WTC11 (cell line): ENCODE data around the gene PXDC1. TPM values are rescaled to one million over a fixed set of nuclear protein-coding genes. Genes with fewer than 3 reads are reported as not detected.

Experiments
- ATAC-seq: fragments of 200-7000 bp; cut with Tn5 transposase; 2 replicates; pipeline ENCODE4 v1.10.0; 2021; ENCODE audit warnings: mild to moderate bottlenecking, moderate library complexity
- CTCF ChIA-PET: fragments of 300-600 bp; sonication (Branson Sonifier 250); formaldehyde crosslinking; loops from one replicate; lab custom pipeline; 2021; ENCODE audit warnings: antibody characterized with exemption; lab: Charles Lee
- POLR2A ChIA-PET: fragments of 350-600 bp; sonication (Branson Sonifier 250); formaldehyde crosslinking; loops from one replicate; lab custom pipeline; 2021; ENCODE audit warnings: antibody characterized with exemption; lab: Charles Lee
- DNase-seq: peaks from one replicate; pipeline ENCODE4 v3.0.0; 2021; ENCODE audit warnings: low spot score
- H3K27ac Mint-ChIP-seq: 2 replicates; pipeline ENCODE4 v1.8.0; 2021; ENCODE audit warnings: mixed read lengths
- H3K27me3 Mint-ChIP-seq: 2 replicates; pipeline ENCODE4 v1.8.0; 2021; ENCODE audit warnings: low read depth, mild to moderate bottlenecking, moderate library complexity, mixed read lengths
- H3K36me3 Mint-ChIP-seq: 2 replicates; pipeline ENCODE4 v1.8.0; 2021; ENCODE audit warnings: mixed read lengths
- H3K4me1 Mint-ChIP-seq: 2 replicates; pipeline ENCODE4 v1.8.0; 2022; ENCODE audit warnings: mixed read lengths
- H3K4me3 Mint-ChIP-seq: 2 replicates; pipeline ENCODE4 v1.8.0; 2021; ENCODE audit warnings: mild to moderate bottlenecking, moderate library complexity, mixed read lengths
- H3K9me3 Mint-ChIP-seq: 2 replicates; pipeline ENCODE4 v1.8.0; 2021; ENCODE audit warnings: mixed read lengths
- CREB1 ChIP-seq: sonication (generic); formaldehyde crosslinking; IDR thresholded peaks from 2 replicates; pipeline ENCODE4 v1.8.0; 2023; ENCODE audit warnings: mild to moderate bottlenecking, missing genetic modification reagents
- FOXJ3 ChIP-seq: sonication (generic); formaldehyde crosslinking; IDR thresholded peaks from 2 replicates; pipeline ENCODE4 v1.9.0; 2021; ENCODE audit warnings: missing genetic modification reagents, mild to moderate bottlenecking, borderline replicate concordance
- NFE2L1 ChIP-seq: sonication (generic); formaldehyde crosslinking; IDR thresholded peaks from 2 replicates; pipeline ENCODE4 v1.8.1; 2023; ENCODE audit warnings: missing genetic modification reagents
- RELA ChIP-seq: sonication (generic); formaldehyde crosslinking; IDR thresholded peaks from 2 replicates; pipeline ENCODE4 v1.8.1; 2022; ENCODE audit warnings: missing genetic modification reagents, mild to moderate bottlenecking, borderline replicate concordance
- SOX15 ChIP-seq: fragments of 250-450 bp; sonication (Bioruptor Pico); IDR thresholded peaks from 2 replicates; pipeline ENCODE4 v1.9.0; 2021; ENCODE audit warnings: mild to moderate bottlenecking
- ZNF219 ChIP-seq: sonication (generic); formaldehyde crosslinking; IDR thresholded peaks from 2 replicates; pipeline ENCODE4 v1.8.0; 2023; ENCODE audit warnings: missing genetic modification reagents, mild to moderate bottlenecking, borderline replicate concordance
- total RNA-seq: library from RNA; stranded (reverse); gene quantifications from 3 replicates; pipeline ENCODE4 v1.2.3, GENCODE V29; 2021
- TF ChIP-seq, protein P1 (sequence below): sonication (generic); formaldehyde crosslinking; conservative IDR thresholded peaks from 2 replicates; pipeline ENCODE4 v1.8.1; 2023; ENCODE audit warnings: mild to moderate bottlenecking, low read depth, missing genetic modification reagents, moderate library complexity
- TF ChIP-seq, protein P2 (sequence below): sonication (generic); formaldehyde crosslinking; IDR thresholded peaks from 2 replicates; pipeline ENCODE4 v1.8.1; 2023; ENCODE audit warnings: mild to moderate bottlenecking, missing genetic modification reagents, borderline replicate concordance
- TF ChIP-seq, protein P3 (sequence below): sonication (generic); formaldehyde crosslinking; IDR thresholded peaks from 2 replicates; pipeline ENCODE4 v1.8.1; 2023; ENCODE audit warnings: mild to moderate bottlenecking, missing genetic modification reagents
- TF ChIP-seq, protein P4 (sequence below): sonication (generic); formaldehyde crosslinking; IDR thresholded peaks from 2 replicates; pipeline ENCODE4 v1.8.0; 2022; ENCODE audit warnings: missing genetic modification reagents

PXDC1 gene
- total RNA-seq, 1 experiment from 2014 or later, result 3.3 TPM

DNA sequence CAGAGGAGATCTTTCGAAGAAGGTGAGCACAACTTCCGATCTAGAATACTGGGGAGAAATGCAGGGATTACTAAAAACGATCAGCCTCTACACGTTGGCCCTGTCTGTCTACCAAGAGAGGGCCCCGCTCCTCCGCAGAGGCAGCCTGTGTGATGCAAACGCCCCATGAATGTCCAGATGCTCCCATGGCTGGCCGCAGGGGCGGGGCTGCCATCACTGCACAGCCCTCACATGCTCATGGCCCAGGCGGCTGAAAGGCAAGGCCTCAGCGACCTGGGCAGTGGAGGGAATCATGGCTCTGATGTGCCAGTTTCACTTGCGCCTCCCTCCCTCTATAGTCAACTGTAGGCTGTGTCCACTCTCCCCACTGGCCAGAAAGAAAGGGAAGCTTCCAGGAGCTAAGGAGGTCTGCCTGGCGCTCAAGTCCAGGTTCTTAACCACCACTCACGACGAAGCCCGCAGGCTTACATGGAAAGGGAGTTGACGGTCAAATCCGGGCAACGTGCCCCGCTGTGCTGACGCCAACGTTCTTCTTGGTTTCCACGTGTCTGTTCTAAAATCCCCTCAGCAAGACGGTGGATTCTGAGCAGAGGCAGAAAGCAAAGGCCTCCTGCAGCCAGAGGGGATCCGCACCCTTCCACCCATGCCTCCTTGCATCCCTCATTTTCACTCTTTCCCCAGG, 14.2 kb downstream of the PXDC1 start:
- H3K27ac Mint-ChIP-seq, result no peak overlapping the region
- H3K4me1 Mint-ChIP-seq, result peaks cover 32% of the 10 kb centered on the region
- no peak overlapping the region for H3K4me3 Mint-ChIP-seq
- ChIA-PET CTCF (no interaction called here), POLR2A (no interaction called here)
- no peak for TF ChIP-seq RELA
- TF ChIP-seq, protein P1, sequence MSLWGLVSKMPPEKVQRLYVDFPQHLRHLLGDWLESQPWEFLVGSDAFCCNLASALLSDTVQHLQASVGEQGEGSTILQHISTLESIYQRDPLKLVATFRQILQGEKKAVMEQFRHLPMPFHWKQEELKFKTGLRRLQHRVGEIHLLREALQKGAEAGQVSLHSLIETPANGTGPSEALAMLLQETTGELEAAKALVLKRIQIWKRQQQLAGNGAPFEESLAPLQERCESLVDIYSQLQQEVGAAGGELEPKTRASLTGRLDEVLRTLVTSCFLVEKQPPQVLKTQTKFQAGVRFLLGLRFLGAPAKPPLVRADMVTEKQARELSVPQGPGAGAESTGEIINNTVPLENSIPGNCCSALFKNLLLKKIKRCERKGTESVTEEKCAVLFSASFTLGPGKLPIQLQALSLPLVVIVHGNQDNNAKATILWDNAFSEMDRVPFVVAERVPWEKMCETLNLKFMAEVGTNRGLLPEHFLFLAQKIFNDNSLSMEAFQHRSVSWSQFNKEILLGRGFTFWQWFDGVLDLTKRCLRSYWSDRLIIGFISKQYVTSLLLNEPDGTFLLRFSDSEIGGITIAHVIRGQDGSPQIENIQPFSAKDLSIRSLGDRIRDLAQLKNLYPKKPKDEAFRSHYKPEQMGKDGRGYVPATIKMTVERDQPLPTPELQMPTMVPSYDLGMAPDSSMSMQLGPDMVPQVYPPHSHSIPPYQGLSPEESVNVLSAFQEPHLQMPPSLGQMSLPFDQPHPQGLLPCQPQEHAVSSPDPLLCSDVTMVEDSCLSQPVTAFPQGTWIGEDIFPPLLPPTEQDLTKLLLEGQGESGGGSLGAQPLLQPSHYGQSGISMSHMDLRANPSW (CRISPR knock-in tag), result no peak
- TF ChIP-seq, protein P2, sequence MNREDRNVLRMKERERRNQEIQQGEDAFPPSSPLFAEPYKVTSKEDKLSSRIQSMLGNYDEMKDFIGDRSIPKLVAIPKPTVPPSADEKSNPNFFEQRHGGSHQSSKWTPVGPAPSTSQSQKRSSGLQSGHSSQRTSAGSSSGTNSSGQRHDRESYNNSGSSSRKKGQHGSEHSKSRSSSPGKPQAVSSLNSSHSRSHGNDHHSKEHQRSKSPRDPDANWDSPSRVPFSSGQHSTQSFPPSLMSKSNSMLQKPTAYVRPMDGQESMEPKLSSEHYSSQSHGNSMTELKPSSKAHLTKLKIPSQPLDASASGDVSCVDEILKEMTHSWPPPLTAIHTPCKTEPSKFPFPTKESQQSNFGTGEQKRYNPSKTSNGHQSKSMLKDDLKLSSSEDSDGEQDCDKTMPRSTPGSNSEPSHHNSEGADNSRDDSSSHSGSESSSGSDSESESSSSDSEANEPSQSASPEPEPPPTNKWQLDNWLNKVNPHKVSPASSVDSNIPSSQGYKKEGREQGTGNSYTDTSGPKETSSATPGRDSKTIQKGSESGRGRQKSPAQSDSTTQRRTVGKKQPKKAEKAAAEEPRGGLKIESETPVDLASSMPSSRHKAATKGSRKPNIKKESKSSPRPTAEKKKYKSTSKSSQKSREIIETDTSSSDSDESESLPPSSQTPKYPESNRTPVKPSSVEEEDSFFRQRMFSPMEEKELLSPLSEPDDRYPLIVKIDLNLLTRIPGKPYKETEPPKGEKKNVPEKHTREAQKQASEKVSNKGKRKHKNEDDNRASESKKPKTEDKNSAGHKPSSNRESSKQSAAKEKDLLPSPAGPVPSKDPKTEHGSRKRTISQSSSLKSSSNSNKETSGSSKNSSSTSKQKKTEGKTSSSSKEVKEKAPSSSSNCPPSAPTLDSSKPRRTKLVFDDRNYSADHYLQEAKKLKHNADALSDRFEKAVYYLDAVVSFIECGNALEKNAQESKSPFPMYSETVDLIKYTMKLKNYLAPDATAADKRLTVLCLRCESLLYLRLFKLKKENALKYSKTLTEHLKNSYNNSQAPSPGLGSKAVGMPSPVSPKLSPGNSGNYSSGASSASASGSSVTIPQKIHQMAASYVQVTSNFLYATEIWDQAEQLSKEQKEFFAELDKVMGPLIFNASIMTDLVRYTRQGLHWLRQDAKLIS (CRISPR knock-in tag), result no peak
- TF ChIP-seq NFE2L1 (CRISPR knock-in tag), result no peak
- no peak for TF ChIP-seq SOX15 (CRISPR knock-in tag)
- TF ChIP-seq, protein P3, sequence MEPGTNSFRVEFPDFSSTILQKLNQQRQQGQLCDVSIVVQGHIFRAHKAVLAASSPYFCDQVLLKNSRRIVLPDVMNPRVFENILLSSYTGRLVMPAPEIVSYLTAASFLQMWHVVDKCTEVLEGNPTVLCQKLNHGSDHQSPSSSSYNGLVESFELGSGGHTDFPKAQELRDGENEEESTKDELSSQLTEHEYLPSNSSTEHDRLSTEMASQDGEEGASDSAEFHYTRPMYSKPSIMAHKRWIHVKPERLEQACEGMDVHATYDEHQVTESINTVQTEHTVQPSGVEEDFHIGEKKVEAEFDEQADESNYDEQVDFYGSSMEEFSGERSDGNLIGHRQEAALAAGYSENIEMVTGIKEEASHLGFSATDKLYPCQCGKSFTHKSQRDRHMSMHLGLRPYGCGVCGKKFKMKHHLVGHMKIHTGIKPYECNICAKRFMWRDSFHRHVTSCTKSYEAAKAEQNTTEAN (CRISPR knock-in tag), result no peak
- no peak for TF ChIP-seq ZNF219 (CRISPR knock-in tag)
- TF ChIP-seq, protein P4, sequence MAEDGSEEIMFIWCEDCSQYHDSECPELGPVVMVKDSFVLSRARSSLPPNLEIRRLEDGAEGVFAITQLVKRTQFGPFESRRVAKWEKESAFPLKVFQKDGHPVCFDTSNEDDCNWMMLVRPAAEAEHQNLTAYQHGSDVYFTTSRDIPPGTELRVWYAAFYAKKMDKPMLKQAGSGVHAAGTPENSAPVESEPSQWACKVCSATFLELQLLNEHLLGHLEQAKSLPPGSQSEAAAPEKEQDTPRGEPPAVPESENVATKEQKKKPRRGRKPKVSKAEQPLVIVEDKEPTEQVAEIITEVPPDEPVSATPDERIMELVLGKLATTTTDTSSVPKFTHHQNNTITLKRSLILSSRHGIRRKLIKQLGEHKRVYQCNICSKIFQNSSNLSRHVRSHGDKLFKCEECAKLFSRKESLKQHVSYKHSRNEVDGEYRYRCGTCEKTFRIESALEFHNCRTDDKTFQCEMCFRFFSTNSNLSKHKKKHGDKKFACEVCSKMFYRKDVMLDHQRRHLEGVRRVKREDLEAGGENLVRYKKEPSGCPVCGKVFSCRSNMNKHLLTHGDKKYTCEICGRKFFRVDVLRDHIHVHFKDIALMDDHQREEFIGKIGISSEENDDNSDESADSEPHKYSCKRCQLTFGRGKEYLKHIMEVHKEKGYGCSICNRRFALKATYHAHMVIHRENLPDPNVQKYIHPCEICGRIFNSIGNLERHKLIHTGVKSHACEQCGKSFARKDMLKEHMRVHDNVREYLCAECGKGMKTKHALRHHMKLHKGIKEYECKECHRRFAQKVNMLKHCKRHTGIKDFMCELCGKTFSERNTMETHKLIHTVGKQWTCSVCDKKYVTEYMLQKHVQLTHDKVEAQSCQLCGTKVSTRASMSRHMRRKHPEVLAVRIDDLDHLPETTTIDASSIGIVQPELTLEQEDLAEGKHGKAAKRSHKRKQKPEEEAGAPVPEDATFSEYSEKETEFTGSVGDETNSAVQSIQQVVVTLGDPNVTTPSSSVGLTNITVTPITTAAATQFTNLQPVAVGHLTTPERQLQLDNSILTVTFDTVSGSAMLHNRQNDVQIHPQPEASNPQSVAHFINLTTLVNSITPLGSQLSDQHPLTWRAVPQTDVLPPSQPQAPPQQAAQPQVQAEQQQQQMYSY (CRISPR knock-in tag), result no peak
- ATAC-seq (peak; percentile 29; the same call in 1 of the 2 replicates), DNase-seq (peak; percentile 9)
- H3K9me3 Mint-ChIP-seq, result peaks cover 11% of the 10 kb centered on the region
- peaks cover 10% of the 10 kb centered on the region for H3K27me3 Mint-ChIP-seq
- peaks cover 27% of the 10 kb centered on the region for H3K36me3 Mint-ChIP-seq

DNA sequence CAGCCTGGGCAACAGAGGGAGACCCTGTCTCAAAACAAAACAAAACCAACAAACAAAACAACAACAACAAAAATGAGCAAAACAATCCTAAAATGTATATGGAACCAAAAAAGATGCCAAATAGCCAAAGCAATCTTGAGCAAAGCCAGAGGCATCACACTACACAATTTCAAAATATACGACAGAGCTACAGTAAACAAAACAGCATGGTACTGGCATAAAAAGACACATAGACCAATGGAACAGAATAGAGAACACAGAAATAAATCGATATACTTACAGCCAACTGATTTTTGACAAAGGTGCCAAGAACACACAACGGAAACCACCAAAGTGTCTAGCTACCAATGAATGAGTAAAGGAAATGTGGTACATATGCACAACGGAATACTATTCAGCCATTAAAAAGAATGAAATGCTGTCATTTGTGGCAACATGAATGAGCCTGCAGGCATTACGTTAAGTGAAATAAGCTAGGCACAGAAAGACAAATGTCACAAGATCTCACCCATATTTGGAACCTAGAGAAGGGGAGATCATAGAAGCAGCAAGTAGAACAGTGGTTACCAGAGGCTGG, 16.4 kb downstream of the PXDC1 start:
- no peak for ATAC-seq
- peaks cover 27% of the 10 kb centered on the region for H3K36me3 Mint-ChIP-seq
- TF ChIP-seq, protein P1 (CRISPR knock-in tag), result no peak
- TF ChIP-seq FOXJ3 (CRISPR knock-in tag) (no peak), CREB1 (CRISPR knock-in tag) (no peak)
- H3K27ac Mint-ChIP-seq, result no peak overlapping the region
- H3K4me1 Mint-ChIP-seq, result peaks cover 22% of the 10 kb centered on the region
- no peaks in the 10 kb centered on the region for H3K27me3 Mint-ChIP-seq
- CTCF ChIA-PET, result interaction anchor here (0.6 kb wide), 2 partner anchors 114 to 174 kb away, joined by 3 to 4 read pairs; partner anchors contain the start of gene FAM50B
- POLR2A ChIA-PET, result no interaction called here
- no peak for DNase-seq
- H3K4me3 Mint-ChIP-seq, result no peak overlapping the region
- peaks cover 11% of the 10 kb centered on the region for H3K9me3 Mint-ChIP-seq
